K562 (cell line): ENCODE measurements around the gene GCNT3. TPM values are rescaled to one million over a fixed set of nuclear protein-coding genes. Genes with fewer than 3 reads are reported as not detected.

Experiments used
- ATAC-seq: fragments of 200-7000 bp; cut with Tn5 transposase; 3 replicates; pipeline ENCODE4 v1.9.1; 2020; ENCODE audit warnings: moderate library complexity
- BruUV-seq: library from RNA; stranded (reverse); fragments of 400-500 nt; replicated peaks from 2 replicates; lab custom pipeline; 2021; lab: Mats Ljungman, UMichigan
- CTCF ChIA-PET: fragments of 300-600 bp; formaldehyde crosslinking; extraction: SDS; loops from one replicate; lab custom pipeline; 2021; ENCODE audit warnings: low intra/inter-chr PET ratio; lab: Yijun Ruan, JAX
- POLR2A ChIA-PET: fragments of 300-600, 350-650 bp; sonication (Branson Sonifier 250); formaldehyde crosslinking; extraction: SDS; loops from one replicate; lab custom pipeline; 2021; ENCODE audit warnings: antibody characterized with exemption, inconsistent platforms; lab: Yijun Ruan, JAX
- DNase-seq, 4 experiments: peaks; one replicate each; pipeline versions ENCODE4 v3.0.0 to v3.0.0-alpha.2; 2011 to 2018; ENCODE audit warnings: low spot score in 3 of 4, mixed read lengths in 3 of 4; ENCODE audit errors: extremely low read depth in 1 of 4
- FAIRE-seq: peaks from 2 replicates; lab custom pipeline; 2011; peaks lifted over from hg19 to GRCh38; lab: Jason Lieb, UNC
- H2AFZ ChIP-seq: 2 replicates; pipeline ENCODE4 v1.6.0; 2011; ENCODE audit warnings: low read depth, low read length, control low read depth, inconsistent platforms
- H3K27ac ChIP-seq: fragments of 200-600 bp; 3 replicates; pipeline ENCODE4 v1.8.0; 2011; ENCODE audit warnings: low read depth, mild to moderate bottlenecking, control low read depth, inconsistent platforms, low read length, moderate library complexity, mixed read lengths; ENCODE audit errors: extremely low read depth
- H3K27me3 ChIP-seq, 2 experiments: fragments of 300-600 bp in 1 of 2; 2 replicates in 1 of 2; 3 replicates in 1 of 2; pipeline versions ENCODE4 v1.6.0 to v1.8.0; 2011; ENCODE audit warnings: inconsistent platforms in 2 of 2, low read length in 2 of 2, mild to moderate bottlenecking in 1 of 2, mixed read lengths in 1 of 2, moderate library complexity in 1 of 2; ENCODE audit not compliant: control insufficient read depth in 2 of 2, insufficient read depth in 2 of 2
- H3K36me3 ChIP-seq: fragments of 300-600 bp; 3 replicates; pipeline ENCODE4 v1.8.0; 2011; ENCODE audit warnings: mild to moderate bottlenecking, low read length, inconsistent platforms; ENCODE audit not compliant: control insufficient read depth, insufficient read depth
- H3K4me1 ChIP-seq, 2 experiments: fragments of 200-600 bp in 1 of 2; replicated peaks in 1 of 2; 2 replicates in 1 of 2; 3 replicates in 1 of 2; pipeline versions ENCODE4 v1.5.1 to v1.8.0; 2011; ENCODE audit warnings: inconsistent platforms in 2 of 2, low read length in 2 of 2, mild to moderate bottlenecking in 1 of 2, mixed read lengths in 1 of 2, moderate library complexity in 1 of 2; ENCODE audit not compliant: control insufficient read depth in 2 of 2, insufficient read depth in 2 of 2
- H3K4me2 ChIP-seq: 2 replicates; pipeline ENCODE4 v1.6.1; 2011; ENCODE audit warnings: low read length, control low read depth, inconsistent platforms, mixed read lengths; ENCODE audit not compliant: insufficient read depth
- H3K4me3 ChIP-seq: fragments of 200-600 bp; sonication (generic), shearing (Covaris generic); 2 replicates; pipeline ENCODE4 v1.5.1; 2016; ENCODE audit warnings: control low read depth, inconsistent platforms
- H3K79me2 ChIP-seq: fragments of 200-600 bp; 3 replicates; pipeline ENCODE4 v1.8.0; 2011; ENCODE audit warnings: low read length, inconsistent platforms; ENCODE audit not compliant: control insufficient read depth, insufficient read depth
- H3K9ac ChIP-seq, 2 experiments: 2 replicates each; pipeline versions ENCODE4 v1.6.0 to v1.6.1; 2011; ENCODE audit warnings: low read depth in 2 of 2, low read length in 2 of 2, control low read depth in 1 of 2, inconsistent platforms in 1 of 2, mild to moderate bottlenecking in 1 of 2, mixed read lengths in 1 of 2; ENCODE audit not compliant: insufficient read depth in 1 of 2
- H3K9me1 ChIP-seq: one replicate; pipeline ENCODE4 v1.6.0; 2011; ENCODE audit warnings: inconsistent platforms, mild to moderate bottlenecking, low read length, moderate library complexity; ENCODE audit not compliant: control insufficient read depth, insufficient read depth
- H3K9me3 ChIP-seq: replicated peaks from 2 replicates; pipeline ENCODE4 v1.5.1; 2011; ENCODE audit warnings: low read depth, low read length, inconsistent platforms; ENCODE audit not compliant: control insufficient read depth, insufficient read depth
- H4K20me1 ChIP-seq: replicated peaks from 2 replicates; pipeline ENCODE4 v1.6.1; 2011; ENCODE audit warnings: low read length, inconsistent platforms, mixed read lengths; ENCODE audit not compliant: control insufficient read depth, insufficient read depth
- CREB1 ChIP-seq, 2 experiments: sonication (generic) in 1 of 2; formaldehyde crosslinking in 1 of 2; IDR thresholded peaks; 2 replicates each; pipeline versions ENCODE4 v1.6.1 to v1.8.0; 2012 to 2022; ENCODE audit warnings: inconsistent platforms in 1 of 2, mild to moderate bottlenecking in 1 of 2, missing genetic modification reagents in 1 of 2, moderate library complexity in 1 of 2
- CTBP1 ChIP-seq: fragments of 450-650 bp; IDR thresholded peaks from 2 replicates; pipeline ENCODE4 v1.6.1; 2016; ENCODE audit warnings: borderline replicate concordance
- GTF2E2 ChIP-seq: fragments of 200-800 bp; sonication (Bioruptor generic); IDR thresholded peaks from 2 replicates; pipeline ENCODE4 v1.6.1; 2016; ENCODE audit warnings: missing genetic modification characterization, missing compliant biosample characterization
- GTF2F1 ChIP-seq: IDR thresholded peaks from 2 replicates; pipeline ENCODE4 v1.6.1; 2011; ENCODE audit warnings: low read depth, low read length, improper control_type of control experiment
- PHF8 ChIP-seq: fragments of 200-600 bp; sonication (generic); IDR thresholded peaks from 2 replicates; pipeline ENCODE4 v1.6.1; 2012; ENCODE audit warnings: mixed run types, mild to moderate bottlenecking, inconsistent platforms, low read length, moderate library complexity, borderline replicate concordance
- RFX5 ChIP-seq: IDR thresholded peaks from 2 replicates; pipeline ENCODE4 v1.6.1; 2011; ENCODE audit warnings: low read depth, mild to moderate bottlenecking, improper control_type of control experiment, low read length
- RHOXF2B ChIP-seq: fragments of 250-450 bp; sonication (Bioruptor Pico); conservative IDR thresholded peaks from 2 replicates; pipeline ENCODE4 v1.5.1; 2021
- XRCC5 ChIP-seq: fragments of 200-400 bp; formaldehyde crosslinking; IDR thresholded peaks from 2 replicates; pipeline ENCODE4 v1.6.1; 2017; ENCODE audit warnings: low read depth, mild to moderate bottlenecking, low read length
- ZNF347 ChIP-seq: fragments of 450-650 bp; formaldehyde crosslinking; IDR thresholded peaks from 2 replicates; pipeline ENCODE4 v1.4.0; 2020; ENCODE audit warnings: low read depth, mild to moderate bottlenecking, moderate library complexity
- WGBS: fragments of 100-300 bp; shearing (Covaris generic); methylation state at CpG from one replicate; pipeline ENCODE4 v1.1.6; 2016; ENCODE audit warnings: low coverage, mixed read lengths; ENCODE audit not compliant: insufficient coverage; ENCODE audit errors: missing lambda C conversion rate; 5-methylcytosine and 5-hydroxymethylcytosine counted together
- in situ Hi-C: fragments of 300-500 bp; cut with MboI; formaldehyde crosslinking; loops from 4 replicates; pipeline ENCODE4 v1.15.0; 2018; ENCODE audit warnings: inconsistent platforms, mixed read lengths
- intact Hi-C: fragments of 100-400 bp; cut with micrococcal nuclease; formaldehyde crosslinking; loops from 2 replicates; pipeline ENCODE4 v1.14.2; 2022
- polyA plus RNA-seq, 8 experiments: library from polyadenylated mRNA; depleted of rRNA in 4 of 8; stranded (reverse) in 5 of 8; unstranded in 3 of 8; fragments of >200 nt; fragmentation: Nextera tagmentation in 2 of 8; fragmentation: Illumina TruSeq in 1 of 8; extraction: Ambion mirVana in 2 of 8; extraction: Trizol in 1 of 8; gene quantifications; 2 replicates each; pipeline versions ENCODE4 v1.2.1 to v1.2.3, GENCODE V29; 2011 to 2014; ENCODE audit warnings: inconsistent platforms in 1 of 8, missing spikeins in 1 of 8
- total RNA-seq, 7 experiments: library from RNA; depleted of rRNA in 6 of 7; stranded (reverse); fragments of >200 nt in 6 of 7; fragmentation: Illumina TruSeq in 2 of 7; extraction: Trizol in 2 of 7; gene quantifications; 2 replicates each; pipeline versions ENCODE4 v1.2.1 to v1.2.3, GENCODE V29; 2011 to 2021; ENCODE audit warnings: low replicate concordance in 1 of 7
- TF ChIP-seq, protein P1 (sequence below): IDR thresholded peaks from 3 replicates; pipeline ENCODE4 v1.6.1; 2011; ENCODE audit warnings: borderline replicate concordance, mild to moderate bottlenecking, moderate library complexity; ENCODE audit not compliant: insufficient read length; ENCODE audit errors: extremely low read depth

The GCNT3 gene
- total and polyA plus RNA-seq, 9 of the 15 experiments (the other 6 are each of a cell fraction or from before 2014, with no cell fraction given) = 0.07 to 0.35 (median 0.11) TPM; not detected in 4

DNA sequence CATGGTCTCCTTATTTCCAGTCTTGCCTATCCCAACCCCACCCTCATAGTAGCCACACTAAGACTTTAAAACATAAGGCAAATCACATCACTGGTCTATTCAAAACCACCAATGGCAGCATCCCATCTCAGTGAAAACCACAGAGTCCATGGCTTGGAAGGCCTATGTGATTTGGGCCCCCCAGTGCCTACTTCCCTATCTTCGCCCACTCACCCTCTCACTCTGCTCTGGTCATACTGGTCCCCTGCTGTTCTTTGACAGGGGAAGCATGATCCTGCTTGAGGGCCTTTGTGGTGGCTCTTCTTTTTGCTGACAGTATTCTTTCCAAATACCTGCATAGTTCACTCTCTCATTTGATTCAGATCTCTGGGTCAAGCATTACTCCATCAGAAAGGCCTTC, 42.5 kb downstream of the GCNT3 start:
- Histone ChIP-seq H3K9ac (no peak overlapping the region), H3K9me1 (no peaks in the 10 kb centered on the region), H3K9me3 (no peaks in the 10 kb centered on the region), H3K36me3 (peaks cover 68% of the 10 kb centered on the region), H2AFZ (no peak overlapping the region), H3K27ac (no peak overlapping the region), H3K4me2 (no peak overlapping the region), H4K20me1 (0 out of 2 replicates have a peak, but pooled peaks cover 3% of the 10 kb centered on the region), H3K4me1 (peaks cover 11 to 19% of the 10 kb centered on the region in 2 experiments; a peak in 2 of 5 replicates), H3K79me2 (peaks cover 63% of the 10 kb centered on the region), H3K4me3 (no peak overlapping the region), H3K27me3 (no peaks in the 10 kb centered on the region)
- ATAC-seq (no peak), DNase-seq (peak in 1 of 4 experiments; percentile 18), FAIRE-seq (no peak)
- in situ Hi-C loops = no loop called here
- no peak for TF ChIP-seq ZNF347 (CRISPR knock-in tag)
- no peak for TF ChIP-seq GTF2E2 (tag)
- TF ChIP-seq RFX5 = no peak
- no peak for TF ChIP-seq RHOXF2B (CRISPR knock-in tag)
- intact Hi-C loops = no loop called here
- CTCF ChIA-PET = no interaction called here
- 100% methylated on average over 1 of the region's 1 CpG for WGBS
- no TSS peak for BruUV-seq
- POLR2A ChIA-PET = interaction anchor here (1.1 to 1.6 kb wide), 3 partner anchors 9 to 36 kb away, joined by 3 to 5 read pairs (median 3); no protein-coding TSS in a partner anchor

DNA sequence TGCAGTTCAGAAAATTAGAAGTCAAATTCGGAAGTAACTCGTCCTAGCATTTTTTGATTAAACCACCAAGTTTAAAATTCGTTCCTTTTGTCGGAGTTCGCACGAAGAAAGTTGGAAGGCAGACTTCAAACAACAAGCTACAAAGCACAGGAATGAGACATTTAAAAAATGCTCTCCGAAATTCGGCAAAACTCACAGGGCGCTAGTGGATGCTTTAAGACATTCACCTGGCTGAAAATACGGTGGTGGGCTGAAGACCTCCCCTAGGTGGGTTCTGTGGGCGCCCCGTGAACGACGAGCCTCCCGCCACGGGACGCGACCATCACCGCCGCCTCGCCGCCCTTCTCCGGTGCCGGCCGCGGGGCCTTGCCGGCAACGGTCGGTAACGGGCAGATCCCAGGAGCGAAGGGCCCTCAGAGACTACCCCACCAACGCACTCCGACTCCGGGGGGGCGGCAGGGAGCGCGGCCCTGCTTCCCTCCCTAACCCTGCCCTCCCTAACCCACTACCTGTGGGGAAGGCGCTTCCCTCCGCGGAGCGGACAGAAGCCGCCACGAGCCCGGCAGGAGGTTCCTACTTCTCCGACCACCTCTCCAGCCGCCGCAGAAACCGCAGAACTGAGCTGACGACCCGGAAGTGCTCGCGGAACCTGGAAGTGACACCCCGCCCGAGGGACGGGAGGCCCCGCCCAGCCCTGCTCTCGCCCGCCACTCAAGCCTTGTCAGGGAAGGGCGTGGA, 45.5 kb downstream of the GCNT3 start, which contains the start of gene GTF2A2:
GTF2A2 (minus strand) TSS at position 619 of the 738 bp plus-strand sequence. CDS start 5,238 bp downstream, outside the sequence.
- peak; percentile 100 for ATAC-seq
- TF ChIP-seq PHF8 (peak; percentile 92), GTF2F1 (0 out of 2 replicates have a peak, but pooled peaks have one; percentile 15), CREB1 (IDR thresholded peaks at IDR 0.05) (no peak), CREB1 (CRISPR knock-in tag; IDR thresholded peaks at IDR 0.05) (peak; percentile 70), XRCC5 (no peak), CTBP1 (peak; percentile 29; the same call in 1 of the 2 replicates)
- TF ChIP-seq, protein P1, sequence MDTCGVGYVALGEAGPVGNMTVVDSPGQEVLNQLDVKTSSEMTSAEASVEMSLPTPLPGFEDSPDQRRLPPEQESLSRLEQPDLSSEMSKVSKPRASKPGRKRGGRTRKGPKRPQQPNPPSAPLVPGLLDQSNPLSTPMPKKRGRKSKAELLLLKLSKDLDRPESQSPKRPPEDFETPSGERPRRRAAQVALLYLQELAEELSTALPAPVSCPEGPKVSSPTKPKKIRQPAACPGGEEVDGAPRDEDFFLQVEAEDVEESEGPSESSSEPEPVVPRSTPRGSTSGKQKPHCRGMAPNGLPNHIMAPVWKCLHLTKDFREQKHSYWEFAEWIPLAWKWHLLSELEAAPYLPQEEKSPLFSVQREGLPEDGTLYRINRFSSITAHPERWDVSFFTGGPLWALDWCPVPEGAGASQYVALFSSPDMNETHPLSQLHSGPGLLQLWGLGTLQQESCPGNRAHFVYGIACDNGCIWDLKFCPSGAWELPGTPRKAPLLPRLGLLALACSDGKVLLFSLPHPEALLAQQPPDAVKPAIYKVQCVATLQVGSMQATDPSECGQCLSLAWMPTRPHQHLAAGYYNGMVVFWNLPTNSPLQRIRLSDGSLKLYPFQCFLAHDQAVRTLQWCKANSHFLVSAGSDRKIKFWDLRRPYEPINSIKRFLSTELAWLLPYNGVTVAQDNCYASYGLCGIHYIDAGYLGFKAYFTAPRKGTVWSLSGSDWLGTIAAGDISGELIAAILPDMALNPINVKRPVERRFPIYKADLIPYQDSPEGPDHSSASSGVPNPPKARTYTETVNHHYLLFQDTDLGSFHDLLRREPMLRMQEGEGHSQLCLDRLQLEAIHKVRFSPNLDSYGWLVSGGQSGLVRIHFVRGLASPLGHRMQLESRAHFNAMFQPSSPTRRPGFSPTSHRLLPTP = no peak

More for the DNA sequence above, 45.5 kb downstream of the GCNT3 start, which contains the start of gene GTF2A2:
- intact Hi-C loops = no loop called here
- H3K36me3 ChIP-seq = peaks cover 59% of the 10 kb centered on the region
- peak; percentile 88 to 96 (median 91) for DNase-seq
- H2AFZ ChIP-seq = peak within 1 kb of the TSS; percentile 81
- no peaks in the 10 kb centered on the region for H3K9me1 ChIP-seq
- in situ Hi-C loops = no loop called here
- ChIA-PET POLR2A (interaction anchor here (0.6 to 2.0 kb wide), 12 partner anchors 10 to 754 kb away, joined by 3 to 19 read pairs (median 4); partner anchors contain the start of gene BNIP2), CTCF (no interaction called here)
- peak within 1 kb of the TSS; percentile 84 for H3K4me2 ChIP-seq
- peak; percentile 99 for FAIRE-seq
- H3K9me3 ChIP-seq = no peaks in the 10 kb centered on the region
- H3K27me3 ChIP-seq = no peaks in the 10 kb centered on the region
- 2% methylated on average over 42 of the region's 59 CpGs for WGBS
- BruUV-seq = TSS peak; percentile 58
- H3K4me1 ChIP-seq = peaks cover 11 to 19% of the 10 kb centered on the region in 2 experiments; a peak in 2 of 5 replicates
- H3K79me2 ChIP-seq = peaks cover 52% of the 10 kb centered on the region
- peak within 1 kb of the TSS; percentile 88 for H3K4me3 ChIP-seq
- H3K27ac ChIP-seq = peak within 1 kb of the TSS; percentile 88
- peak within 1 kb of the TSS; percentile 95 to 98 for H3K9ac ChIP-seq
- 0 out of 2 replicates have a peak, but pooled peaks cover 3% of the 10 kb centered on the region for H4K20me1 ChIP-seq
